PC-9 (cell line): ENCODE measurements around the gene S100A9. TPM values are rescaled to one million over a fixed set of nuclear protein-coding genes. Genes with fewer than 3 reads are reported as not detected.

Source experiments
- BruUV-seq: library from RNA; stranded (reverse); fragments of 400-500 nt; replicated peaks from 2 replicates; lab custom pipeline; 2021; lab: Mats Ljungman, UMichigan
- CTCF ChIA-PET: fragments of 300-600 bp; sonication (Branson Sonifier 250); formaldehyde crosslinking; loops from one replicate; lab custom pipeline; 2022; ENCODE audit warnings: antibody characterized with exemption; lab: Charles Lee
- POLR2A ChIA-PET: fragments of 300-600 bp; sonication (Branson Sonifier 250); formaldehyde crosslinking; loops from one replicate; lab custom pipeline; 2022; ENCODE audit warnings: antibody characterized with exemption; ENCODE audit not compliant: unreplicated experiment; lab: Charles Lee
- DNase-seq, 2 experiments: peaks; one replicate each; pipeline versions ENCODE4 v3.0.0 to v3.0.0-alpha.2; 2015 to 2022; ENCODE audit warnings: mixed read lengths in 1 of 2
- H2AFZ ChIP-seq: fragments of 200-600 bp; sonication (generic); 2 replicates; pipeline ENCODE4 v1.8.1; 2017; ENCODE audit warnings: antibody characterized with exemption
- H3F3A ChIP-seq: fragments of 200-600 bp; sonication (generic); 2 replicates; pipeline ENCODE4 v1.8.1; 2017; ENCODE audit warnings: antibody characterized with exemption, mild to moderate bottlenecking, low read depth; ENCODE audit not compliant: insufficient read depth
- H3K27ac ChIP-seq: fragments of 200-600 bp; sonication (generic); 2 replicates; pipeline ENCODE4 v1.6.1; 2016; ENCODE audit warnings: mixed run types
- H3K27me3 ChIP-seq: fragments of 200-600 bp; sonication (generic); 2 replicates; pipeline ENCODE4 v1.6.1; 2016; ENCODE audit warnings: low read depth, mixed run types; ENCODE audit not compliant: insufficient read depth
- H3K36me3 ChIP-seq: fragments of 200-600 bp; sonication (generic); 2 replicates; pipeline ENCODE4 v1.6.1; 2016; ENCODE audit warnings: low read depth, mixed run types
- H3K4me1 ChIP-seq: fragments of 200-600 bp; sonication (generic); replicated peaks from 2 replicates; pipeline ENCODE4 v1.6.1; 2016; ENCODE audit warnings: mixed run types; ENCODE audit not compliant: insufficient read depth
- H3K4me2 ChIP-seq: fragments of 200-600 bp; sonication (generic); 2 replicates; pipeline ENCODE4 v1.6.1; 2017; ENCODE audit warnings: mixed run types
- H3K4me3 ChIP-seq: fragments of 200-600 bp; sonication (generic); 2 replicates; pipeline ENCODE4 v1.6.1; 2016; ENCODE audit warnings: mixed run types
- H3K79me2 ChIP-seq: fragments of 200-600 bp; sonication (generic); 2 replicates; pipeline ENCODE4 v1.6.1; 2017; ENCODE audit warnings: low read depth, mixed run types
- H3K9me2 ChIP-seq: fragments of 200-600 bp; sonication (generic); 2 replicates; pipeline ENCODE4 v1.8.1; 2017; ENCODE audit warnings: mild to moderate bottlenecking; ENCODE audit not compliant: insufficient read depth
- H3K9me3 ChIP-seq: fragments of 200-600 bp; sonication (generic); 2 replicates; pipeline ENCODE4 v1.8.1; 2016; ENCODE audit warnings: low read depth; ENCODE audit not compliant: insufficient read depth
- H4K20me1 ChIP-seq: fragments of 200-600 bp; sonication (generic); 2 replicates; pipeline ENCODE4 v1.8.1; 2017; ENCODE audit not compliant: insufficient read depth
- CTCF ChIP-seq: fragments of 200-600 bp; sonication (generic); conservative IDR thresholded peaks from 2 replicates; pipeline ENCODE4 v1.6.1; 2017; ENCODE audit warnings: mixed run types, antibody characterized with exemption, mild to moderate bottlenecking, moderate library complexity
- EZH2 ChIP-seq: fragments of 200-600 bp; sonication (generic); IDR thresholded peaks from 2 replicates; pipeline ENCODE4 v1.8.0; 2017; ENCODE audit warnings: antibody characterized with exemption, low read depth
- intact Hi-C: fragments of 100-400 bp; cut with micrococcal nuclease; formaldehyde crosslinking; loops from one replicate; pipeline ENCODE4 v1.10.0; 2022; ENCODE audit not compliant: unreplicated experiment
- total RNA-seq: library from RNA; stranded (reverse); gene quantifications from 2 replicates; pipeline ENCODE4 v1.2.3, GENCODE V29; 2021

Gene S100A9
- total RNA-seq, 1 experiment from 2014 or later = 4.3 TPM

GRCh38 chr1:153390938-153391710 is 33.5 kb downstream of the S100A9 start, which contains the start of gene S100A8:
Gene S100A8, minus strand, starts transcription at chr1:153391073. Its CDS starts 538 bp downstream, at chr1:153390535.
- ChIA-PET POLR2A (no interaction called here), CTCF (no interaction called here)
- H3K36me3 ChIP-seq = no peaks in the 10 kb centered on the region
- intact Hi-C loops = no loop called here
- BruUV-seq = no TSS peak
- H3K4me2 ChIP-seq = peak within 1 kb of the TSS; percentile 64
- DNase-seq = peak; percentile 13 to 81
- no peaks in the 10 kb centered on the region for H3K79me2 ChIP-seq
- no peak within 1 kb of the TSS for H3K27ac ChIP-seq
- H2AFZ ChIP-seq = no peak within 1 kb of the TSS
- no peaks in the 10 kb centered on the region for H4K20me1 ChIP-seq
- no peaks in the 10 kb centered on the region for H3K9me2 ChIP-seq
- no peak within 1 kb of the TSS; the same call in 1 of the 2 replicates for H3K4me3 ChIP-seq
- peaks cover 59% of the 10 kb centered on the region for H3K4me1 ChIP-seq
- no peaks in the 10 kb centered on the region for H3K9me3 ChIP-seq
- H3K27me3 ChIP-seq = no peaks in the 10 kb centered on the region
- TF ChIP-seq CTCF (no peak), EZH2 (no peak)
- H3F3A ChIP-seq = peaks cover 9% of the 10 kb centered on the region; the same call in 1 of the 2 replicates

GRCh38 chr1:153392258-153392657 is 34.6 kb downstream of the S100A9 start:
- no peaks in the 10 kb centered on the region for H3K9me3 ChIP-seq
- H3K27me3 ChIP-seq = no peaks in the 10 kb centered on the region
- H3K4me2 ChIP-seq = no peak overlapping the region
- peaks cover 59% of the 10 kb centered on the region for H3K4me1 ChIP-seq
- no peaks in the 10 kb centered on the region for H3K9me2 ChIP-seq
- no peaks in the 10 kb centered on the region for H3K36me3 ChIP-seq
- intact Hi-C loops = no loop called here
- TF ChIP-seq CTCF = no peak
- no peak for TF ChIP-seq EZH2
- no TSS peak for BruUV-seq
- no peaks in the 10 kb centered on the region for H4K20me1 ChIP-seq
- no peak overlapping the region for H2AFZ ChIP-seq
- DNase-seq = no peak
- peaks cover 9% of the 10 kb centered on the region; the same call in 1 of the 2 replicates for H3F3A ChIP-seq
- H3K4me3 ChIP-seq = no peak overlapping the region
- CTCF ChIA-PET = no interaction called here
- POLR2A ChIA-PET = no interaction called here
- no peak overlapping the region for H3K27ac ChIP-seq
- H3K79me2 ChIP-seq = no peaks in the 10 kb centered on the region

GRCh38 chr1:153392822-153393221 is 35.2 kb downstream of the S100A9 start:
- no peaks in the 10 kb centered on the region for H3K79me2 ChIP-seq
- no peaks in the 10 kb centered on the region for H3K9me3 ChIP-seq
- H3K27ac ChIP-seq = no peak overlapping the region
- intact Hi-C loops = no loop called here
- peaks cover 59% of the 10 kb centered on the region for H3K4me1 ChIP-seq
- no peak for TF ChIP-seq EZH2
- no peak for TF ChIP-seq CTCF
- no peak overlapping the region for H2AFZ ChIP-seq
- no peak overlapping the region for H3K4me2 ChIP-seq
- no peaks in the 10 kb centered on the region for H4K20me1 ChIP-seq
- ChIA-PET POLR2A (no interaction called here), CTCF (no interaction called here)
- no peak overlapping the region for H3K4me3 ChIP-seq
- no peak for DNase-seq
- no peaks in the 10 kb centered on the region for H3K36me3 ChIP-seq
- H3F3A ChIP-seq = peaks cover 9% of the 10 kb centered on the region; the same call in 1 of the 2 replicates
- H3K27me3 ChIP-seq = no peaks in the 10 kb centered on the region
- no peaks in the 10 kb centered on the region for H3K9me2 ChIP-seq
- BruUV-seq = no TSS peak
